ENCODE data around the gene RPL22L1.

DNA sequence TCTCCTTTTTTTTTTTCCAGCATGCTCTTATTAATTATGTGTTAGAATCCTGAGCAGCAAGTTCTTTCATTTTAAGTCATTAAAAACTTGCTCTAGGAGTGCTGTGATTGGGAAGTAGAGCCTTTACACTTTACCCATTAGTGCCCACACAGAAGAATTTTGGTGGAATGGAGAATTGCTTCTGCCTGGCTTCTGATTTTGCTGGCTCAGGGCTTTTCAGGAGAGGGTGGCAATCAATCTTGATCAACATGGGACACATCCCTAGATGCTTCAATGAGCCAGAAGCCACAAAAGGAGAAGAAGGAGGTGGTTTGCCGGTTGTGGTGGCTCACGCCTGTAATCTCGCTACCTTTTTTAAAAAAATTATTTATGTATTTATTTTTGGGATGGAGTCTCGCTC, 39.4 kb downstream of the RPL22L1 start:
- TF ChIP-seq POLR2A (IDR thresholded peaks at IDR 0.05; ENCODE audit: low read length): no peak
- no peak for TF ChIP-seq EP300 (IDR thresholded peaks at IDR 0.05)
- no peak for TF ChIP-seq REST (IDR thresholded peaks at IDR 0.05)
- no peak for TF ChIP-seq CTCF (IDR thresholded peaks at IDR 0.05)
- no peak for TF ChIP-seq PHF8 (IDR thresholded peaks at IDR 0.05; ENCODE audit: borderline replicate concordance, low read depth)
- no peak for TF ChIP-seq NPAS2 (CRISPR knock-in tag; IDR thresholded peaks at IDR 0.05; ENCODE audit: borderline replicate concordance)
- no peak for TF ChIP-seq JUNB (IDR thresholded peaks at IDR 0.05)
- no peak for TF ChIP-seq MYC (IDR thresholded peaks at IDR 0.05; ENCODE audit: borderline replicate concordance, low read length)
- TF ChIP-seq NFE2L2 (conservative IDR thresholded peaks at IDR 0.05; ENCODE audit: low read length): no peak
- TF ChIP-seq ZC3H11A (IDR thresholded peaks at IDR 0.05): no peak
- TF ChIP-seq CEBPB (IDR thresholded peaks at IDR 0.05): no peak
- no peak for TF ChIP-seq RCOR1 (IDR thresholded peaks at IDR 0.05; ENCODE audit: low read depth, low read length)

Measured in A549 (cell line).